ENCODE data around the gene HCN3. TPM values are rescaled to one million over a fixed set of nuclear protein-coding genes. Genes with fewer than 3 reads are reported as not detected.

The HCN3 gene
- total RNA-seq, 1 experiment from 2014 or later = 1.6 TPM

DNA sequence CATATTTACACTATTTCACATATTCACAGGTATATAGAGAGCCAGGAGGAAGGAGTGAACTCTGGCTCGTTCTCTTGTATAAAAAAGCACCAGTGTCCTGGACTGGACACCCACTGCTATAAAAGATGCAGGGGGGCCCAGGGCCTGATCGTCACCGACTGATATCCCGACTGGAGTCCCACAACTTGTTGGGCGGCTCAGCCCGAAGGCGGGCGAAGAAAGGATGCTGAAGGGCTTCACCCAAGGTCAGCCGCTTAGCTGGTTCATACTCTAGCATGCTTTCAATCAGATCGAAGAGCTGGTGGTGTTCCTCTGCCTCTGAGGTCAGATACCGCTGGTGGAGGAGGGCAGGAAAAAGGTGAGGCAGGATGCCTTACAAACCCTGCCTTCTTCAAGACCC is 14.2 kb upstream of the HCN3 start:
- no peak overlapping the region for H3K27ac ChIP-seq
- H3K4me3 ChIP-seq = no peak overlapping the region

DNA sequence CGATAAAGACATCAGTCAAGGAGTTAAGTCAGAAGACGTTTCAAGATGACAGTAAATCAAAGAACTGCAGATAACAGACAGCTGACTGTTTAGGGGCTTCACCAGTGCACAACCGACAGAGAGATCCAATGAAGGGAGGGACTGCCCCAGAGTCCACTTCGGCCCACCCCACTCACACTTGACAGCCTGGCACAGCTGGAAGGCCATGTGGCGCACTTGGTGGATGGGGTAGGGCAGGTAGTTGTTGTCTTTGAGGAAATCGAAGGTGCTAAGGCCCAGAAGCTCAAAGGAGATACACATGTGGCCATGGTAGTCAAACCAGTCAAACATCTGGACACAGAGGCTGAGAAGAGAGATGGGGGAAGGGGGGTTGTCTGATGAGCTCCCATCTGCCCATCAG is 10.7 kb upstream of the HCN3 start:
- H3K36me3 ChIP-seq = peaks cover 75% of the 10 kb centered on the region
- DNase-seq = no peak
- H3K27ac ChIP-seq = no peak overlapping the region
- no peaks in the 10 kb centered on the region for H3K4me1 ChIP-seq
- H3K27me3 ChIP-seq = no peaks in the 10 kb centered on the region
- H3K4me3 ChIP-seq = no peak overlapping the region
- no peaks in the 10 kb centered on the region for H3K9me3 ChIP-seq (replicated peaks)

More for the DNA sequence above, 14.2 kb upstream of the HCN3 start:
- Histone ChIP-seq H3K9me3 (replicated peaks) (no peaks in the 10 kb centered on the region), H3K4me1 (no peaks in the 10 kb centered on the region), H3K36me3 (peaks cover 45% of the 10 kb centered on the region), H3K27me3 (no peaks in the 10 kb centered on the region)
- no peak for DNase-seq

DNA sequence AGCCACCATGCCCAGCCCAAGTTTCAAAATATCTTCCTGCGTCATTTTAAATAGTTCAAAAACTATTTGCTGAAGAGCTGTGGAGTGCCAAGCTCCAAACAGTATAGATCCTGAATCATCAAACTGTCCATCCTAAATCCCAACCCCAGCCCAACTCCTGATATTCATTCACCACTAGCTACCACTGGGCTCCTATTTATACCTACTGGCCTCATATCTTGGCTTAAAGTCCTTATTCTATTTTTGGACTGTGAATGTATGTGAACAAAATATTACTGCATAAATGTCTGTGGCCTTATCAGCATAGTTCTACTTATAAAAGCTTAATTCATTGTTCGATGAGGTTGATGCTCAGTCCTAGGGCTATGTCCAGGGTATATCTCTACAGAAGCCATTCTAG is 9.9 kb upstream of the HCN3 start:
- H3K4me1 ChIP-seq = peaks cover 4% of the 10 kb centered on the region; the same call in 1 of the 2 replicates
- no peak overlapping the region for H3K4me3 ChIP-seq
- no peaks in the 10 kb centered on the region for H3K27me3 ChIP-seq
- peaks cover 78% of the 10 kb centered on the region for H3K36me3 ChIP-seq
- DNase-seq = no peak
- H3K9me3 ChIP-seq (replicated peaks) = no peaks in the 10 kb centered on the region
- H3K27ac ChIP-seq = no peak overlapping the region

DNA sequence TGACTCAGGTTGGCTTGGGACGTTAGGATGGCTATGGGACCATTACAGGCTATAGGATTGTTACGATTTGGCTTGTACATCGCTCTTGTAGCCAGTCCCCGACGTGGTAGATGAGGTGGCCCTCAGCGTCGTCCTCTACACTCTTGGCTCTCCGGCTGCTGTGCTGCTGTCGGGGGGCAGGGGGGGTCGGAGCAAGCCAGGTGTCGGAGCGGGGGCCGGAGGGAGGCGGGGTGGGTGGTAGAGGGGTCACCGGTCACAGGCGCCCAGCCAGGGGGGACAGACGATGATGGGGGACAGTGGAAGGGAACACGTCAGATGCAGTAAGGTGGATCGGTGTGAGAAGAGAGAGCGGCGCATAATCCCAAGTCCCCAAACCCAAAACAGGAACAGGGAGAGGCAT is 8.6 kb upstream of the HCN3 start:
- Histone ChIP-seq H3K27me3 (no peaks in the 10 kb centered on the region), H3K4me3 (no peak overlapping the region), H3K9me3 (replicated peaks) (no peaks in the 10 kb centered on the region), H3K36me3 (peaks cover 77% of the 10 kb centered on the region), H3K27ac (no peak overlapping the region), H3K4me1 (peaks cover 5% of the 10 kb centered on the region; the same call in 1 of the 2 replicates)
- no peak for DNase-seq

DNA sequence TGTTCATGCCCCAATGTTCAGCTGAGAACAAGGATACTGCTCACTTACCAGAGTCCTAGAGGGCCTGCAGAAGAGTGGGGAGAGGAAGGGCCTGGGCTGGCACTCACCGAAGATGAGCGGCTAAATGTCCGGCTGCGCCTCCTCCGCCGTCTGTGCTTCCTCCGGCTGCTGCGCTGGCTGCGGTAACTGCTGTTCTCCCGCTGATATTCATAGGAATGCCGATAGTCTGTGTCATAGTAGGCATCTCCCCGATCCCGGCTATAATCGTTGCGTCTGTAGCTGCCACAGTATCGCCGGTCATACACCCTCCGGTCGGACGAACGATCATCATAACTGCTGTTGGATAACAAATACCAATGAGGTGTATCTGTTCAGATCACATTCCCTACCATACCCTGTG is 7.9 kb upstream of the HCN3 start:
- no peak for DNase-seq
- Histone ChIP-seq H3K4me3 (no peak overlapping the region), H3K36me3 (peaks cover 69% of the 10 kb centered on the region)

DNA sequence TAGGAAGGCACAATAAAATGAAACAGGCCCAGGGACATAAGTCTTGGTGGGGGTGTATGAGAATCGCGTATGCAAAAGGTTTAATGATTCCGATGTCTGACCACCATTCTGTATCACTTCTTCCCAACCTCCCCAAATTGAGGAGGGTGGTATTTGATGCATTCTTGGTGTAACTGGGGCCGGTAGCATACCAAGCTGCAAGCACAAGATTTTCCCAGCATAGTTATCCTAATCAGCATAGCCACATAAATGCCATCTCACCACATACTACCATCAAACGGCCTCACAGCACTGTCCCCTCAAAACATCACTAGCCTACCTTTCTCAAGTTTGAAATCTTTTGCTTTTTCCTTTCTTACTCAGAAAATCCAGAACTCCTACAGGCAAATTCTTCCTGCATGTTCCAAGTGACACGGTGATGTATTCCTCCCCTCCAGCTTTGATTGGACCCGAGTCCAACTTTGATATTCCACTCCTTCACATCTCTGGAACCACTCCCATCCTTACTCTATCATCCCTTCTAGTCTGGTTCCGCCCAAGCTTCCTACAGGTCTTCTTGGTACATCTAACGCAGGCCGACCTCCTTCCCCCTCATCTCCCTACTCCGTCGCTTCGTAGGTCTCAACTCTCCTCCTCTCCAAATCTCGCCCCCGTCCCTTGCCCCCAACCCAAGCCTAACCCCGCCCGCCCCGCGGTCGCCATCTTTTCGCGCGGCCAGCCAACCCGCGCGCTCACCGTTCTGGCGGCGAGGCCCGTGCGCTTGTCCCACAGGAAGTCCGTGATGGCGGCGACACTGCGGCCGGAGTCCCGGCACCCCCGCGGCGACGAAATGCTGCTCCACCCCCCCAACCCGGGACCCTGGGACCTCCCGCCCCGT is 4.6 kb upstream of the HCN3 start:
- H3K36me3 ChIP-seq = peaks cover 37% of the 10 kb centered on the region
- peak; percentile 61 to 65 for DNase-seq
- peaks cover 8% of the 10 kb centered on the region; the same call in 1 of the 2 replicates for H3K4me1 ChIP-seq
- H3K27ac ChIP-seq = peak overlapping the region; percentile 72
- H3K27me3 ChIP-seq = no peaks in the 10 kb centered on the region
- H3K4me3 ChIP-seq = peak overlapping the region; percentile 68
- H3K9me3 ChIP-seq (replicated peaks) = no peaks in the 10 kb centered on the region

More for the DNA sequence above, 7.9 kb upstream of the HCN3 start:
- no peak overlapping the region for H3K27ac ChIP-seq
- no peaks in the 10 kb centered on the region for H3K27me3 ChIP-seq
- no peaks in the 10 kb centered on the region for H3K9me3 ChIP-seq (replicated peaks)
- peaks cover 5% of the 10 kb centered on the region; the same call in 1 of the 2 replicates for H3K4me1 ChIP-seq

DNA sequence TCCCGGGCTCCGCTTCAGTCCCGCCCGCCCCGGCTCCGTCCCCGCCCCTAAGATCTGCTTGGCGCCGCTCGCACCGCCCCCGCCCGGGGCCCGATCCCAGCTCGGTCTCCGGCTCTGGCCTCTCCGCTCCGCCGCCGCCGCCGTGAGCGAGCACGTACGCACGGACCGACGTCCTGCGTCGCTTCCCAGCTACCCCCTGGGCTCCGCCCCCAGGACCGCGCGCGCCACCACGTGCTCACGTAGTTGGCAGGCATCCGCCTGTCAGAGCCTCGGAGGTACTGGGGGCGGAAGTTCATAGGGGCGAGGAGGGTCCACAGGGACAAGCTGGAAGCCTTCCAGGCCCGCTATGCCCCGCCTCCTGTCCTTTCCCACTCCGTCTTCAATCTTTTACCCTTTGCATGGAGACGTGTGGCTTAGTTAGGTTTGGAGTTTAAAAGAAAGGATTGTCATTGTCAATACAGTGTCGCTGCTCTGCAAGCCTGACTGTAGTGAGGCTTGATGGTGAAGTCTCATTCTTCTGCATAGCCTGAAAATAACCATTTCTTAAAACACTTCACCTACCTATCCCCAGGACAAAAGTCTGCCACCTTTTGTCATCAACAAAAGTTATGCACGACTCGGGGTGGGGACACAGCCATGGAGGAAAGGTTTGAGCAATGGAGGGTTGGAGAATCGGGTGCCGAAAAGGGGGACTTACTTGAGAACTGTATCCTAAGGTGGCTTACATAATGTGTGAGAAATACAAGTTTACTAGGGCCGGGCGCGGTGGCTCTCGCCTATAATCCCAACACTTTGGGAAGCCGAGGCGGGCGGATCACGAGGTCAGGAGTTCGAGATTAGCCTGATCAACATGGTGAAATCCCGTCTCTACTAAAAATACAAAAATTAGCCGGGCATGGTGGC is 3.7 kb upstream of the HCN3 start, which contains the start of gene CLK2:
TSS of gene CLK2 (minus strand) at position 162 of the 903 bp plus-strand sequence. CDS start 2,527 bp downstream, outside the sequence.
- H3K27ac ChIP-seq = peak within 1 kb of the TSS; percentile 72
- H3K4me3 ChIP-seq = peak within 1 kb of the TSS; percentile 68
- H3K4me1 ChIP-seq = peaks cover 11% of the 10 kb centered on the region
- H3K9me3 ChIP-seq (replicated peaks) = no peaks in the 10 kb centered on the region
- H3K36me3 ChIP-seq = peaks cover 29% of the 10 kb centered on the region
- H3K27me3 ChIP-seq = no peaks in the 10 kb centered on the region
- peak; percentile 97 to 98 for DNase-seq

DNA sequence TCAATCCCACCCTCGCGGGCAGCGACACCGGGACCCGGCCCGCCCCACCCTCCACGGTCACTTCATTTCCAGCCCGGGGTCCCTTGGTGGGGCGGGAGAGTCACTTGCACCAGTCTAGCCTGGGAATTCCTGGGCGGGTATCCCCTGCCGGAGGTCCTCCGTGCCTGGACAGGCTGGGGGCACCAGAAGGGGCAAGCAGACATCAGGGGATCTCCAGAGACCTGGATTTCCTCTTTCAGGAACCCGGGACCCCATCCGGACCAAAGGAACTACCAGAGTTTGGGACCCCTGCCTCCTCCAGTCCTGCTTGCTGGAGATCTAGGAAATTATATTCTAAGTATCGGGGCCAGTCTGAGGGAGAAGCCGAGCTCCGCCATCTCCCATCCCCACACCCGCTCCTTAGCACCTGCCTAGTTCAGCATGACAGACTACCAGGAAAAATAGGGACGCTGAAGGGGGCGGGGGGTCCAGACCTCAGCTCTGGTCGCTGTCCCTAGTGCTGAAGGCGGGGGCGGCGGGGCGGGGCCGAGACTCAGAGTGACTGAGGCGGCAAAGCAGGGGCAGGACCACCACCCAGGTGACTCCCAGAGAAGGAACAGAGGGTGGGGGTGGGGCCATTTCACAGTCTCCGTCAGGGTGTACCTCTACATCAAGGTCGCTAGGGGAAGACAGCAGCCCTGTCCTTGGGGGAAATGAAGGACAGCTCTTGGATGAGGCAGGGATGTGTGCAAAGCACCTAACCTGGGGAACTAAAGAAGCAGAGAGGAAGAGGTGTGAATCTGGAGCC is 832 bp downstream of the HCN3 start:
- no peak overlapping the region for H3K27ac ChIP-seq
- DNase-seq = peak; percentile 65

DNA sequence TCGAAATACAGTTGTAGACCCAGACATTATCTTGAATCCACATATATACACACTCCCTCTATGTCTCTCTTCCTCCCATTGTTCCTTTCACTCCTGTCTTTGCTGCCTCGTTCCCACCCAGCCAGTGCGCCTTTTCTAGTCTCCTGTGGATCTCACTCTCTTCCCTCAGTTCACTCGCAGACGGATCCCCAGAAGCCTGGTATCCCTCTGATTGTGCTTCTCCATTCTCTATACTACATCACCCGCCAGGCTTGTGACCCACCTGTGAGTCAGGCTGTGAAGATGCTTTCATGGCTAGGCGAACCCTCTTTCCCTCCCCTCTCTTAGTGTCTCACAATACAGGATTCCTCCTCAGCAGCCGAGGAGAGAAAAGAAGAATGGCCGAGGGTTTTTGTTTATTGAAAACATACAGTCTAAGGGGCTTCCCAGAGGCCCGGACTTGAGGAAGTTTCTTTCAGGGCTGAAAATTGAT is 1.5 kb downstream of the HCN3 start:
- no peak overlapping the region for H3K4me3 ChIP-seq
- no peak overlapping the region for H3K27ac ChIP-seq
- no peak for DNase-seq
- no peaks in the 10 kb centered on the region for H3K36me3 ChIP-seq
- no peaks in the 10 kb centered on the region for H3K9me3 ChIP-seq (replicated peaks)
- H3K4me1 ChIP-seq = peaks cover 5% of the 10 kb centered on the region; the same call in 1 of the 2 replicates
- no peaks in the 10 kb centered on the region for H3K27me3 ChIP-seq

More for the DNA sequence above, 832 bp downstream of the HCN3 start:
- Histone ChIP-seq H3K27me3 (no peaks in the 10 kb centered on the region), H3K36me3 (no peaks in the 10 kb centered on the region), H3K4me1 (peaks cover 5% of the 10 kb centered on the region; the same call in 1 of the 2 replicates), H3K9me3 (replicated peaks) (no peaks in the 10 kb centered on the region), H3K4me3 (peak overlapping the region; percentile 68)

DNA sequence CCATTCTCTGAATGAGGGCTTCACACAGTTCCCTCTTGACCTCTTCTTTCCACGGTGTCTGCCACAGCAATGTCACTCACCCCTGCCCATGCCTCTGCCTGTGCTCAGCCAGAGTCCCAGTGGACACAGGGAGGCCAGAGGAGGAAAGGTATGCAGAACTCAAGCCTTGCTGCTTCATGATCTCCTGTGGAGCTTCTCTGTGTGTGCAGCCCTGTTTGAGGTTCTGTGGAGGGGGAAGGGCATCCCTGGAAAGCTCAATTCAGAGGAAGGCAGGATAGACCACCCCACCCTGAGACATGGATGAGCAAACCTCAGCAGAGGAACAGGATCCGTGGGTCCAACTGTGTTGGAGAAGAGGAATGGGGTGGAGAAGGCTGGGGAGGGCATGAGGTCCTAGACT is 2.0 kb downstream of the HCN3 start:
- H3K36me3 ChIP-seq = no peaks in the 10 kb centered on the region
- H3K4me3 ChIP-seq = no peak overlapping the region
- H3K9me3 ChIP-seq (replicated peaks) = no peaks in the 10 kb centered on the region
- H3K4me1 ChIP-seq = peaks cover 5% of the 10 kb centered on the region; the same call in 1 of the 2 replicates
- DNase-seq = no peak
- H3K27ac ChIP-seq = no peak overlapping the region
- H3K27me3 ChIP-seq = no peaks in the 10 kb centered on the region

DNA sequence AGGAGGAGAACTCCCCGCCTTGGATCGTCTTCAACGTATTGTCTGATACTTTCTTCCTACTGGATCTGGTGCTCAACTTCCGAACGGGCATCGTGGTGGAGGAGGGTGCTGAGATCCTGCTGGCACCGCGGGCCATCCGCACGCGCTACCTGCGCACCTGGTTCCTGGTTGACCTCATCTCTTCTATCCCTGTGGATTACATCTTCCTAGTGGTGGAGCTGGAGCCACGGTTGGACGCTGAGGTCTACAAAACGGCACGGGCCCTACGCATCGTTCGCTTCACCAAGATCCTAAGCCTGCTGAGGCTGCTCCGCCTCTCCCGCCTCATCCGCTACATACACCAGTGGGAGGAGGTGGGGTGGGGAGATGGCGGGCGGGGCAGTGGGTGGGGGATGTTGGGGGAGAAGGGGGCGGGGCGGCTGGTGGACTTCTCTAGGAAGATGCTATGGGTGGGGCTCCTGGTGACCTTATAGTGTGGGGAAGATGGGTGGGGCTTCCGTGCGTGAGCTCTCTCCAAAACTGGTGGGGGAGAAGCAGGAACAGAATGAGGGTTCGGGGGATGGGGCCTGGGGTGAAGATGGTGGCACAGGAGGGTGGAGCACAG is 5.3 kb downstream of the HCN3 start:
- no peaks in the 10 kb centered on the region for H3K36me3 ChIP-seq
- H3K27me3 ChIP-seq = no peaks in the 10 kb centered on the region
- H3K9me3 ChIP-seq (replicated peaks) = no peaks in the 10 kb centered on the region
- DNase-seq = no peak
- H3K27ac ChIP-seq = no peak overlapping the region
- peaks cover 3% of the 10 kb centered on the region; the same call in 1 of the 2 replicates for H3K4me1 ChIP-seq
- no peak overlapping the region for H3K4me3 ChIP-seq

DNA sequence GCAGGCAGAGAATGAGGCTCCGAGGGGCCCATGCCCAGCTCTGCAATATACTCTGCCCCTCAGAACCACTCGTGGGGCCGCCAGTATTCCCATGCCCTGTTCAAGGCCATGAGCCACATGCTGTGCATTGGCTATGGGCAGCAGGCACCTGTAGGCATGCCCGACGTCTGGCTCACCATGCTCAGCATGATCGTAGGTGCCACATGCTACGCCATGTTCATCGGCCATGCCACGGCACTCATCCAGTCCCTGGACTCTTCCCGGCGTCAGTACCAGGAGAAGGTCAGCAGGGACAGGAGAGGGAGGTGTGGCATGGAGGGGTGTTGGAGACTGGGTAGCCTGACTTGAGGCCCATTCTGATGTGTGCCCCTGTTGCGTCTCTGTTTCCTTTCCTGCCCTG is 7.2 kb downstream of the HCN3 start:
- no peaks in the 10 kb centered on the region for H3K9me3 ChIP-seq (replicated peaks)
- no peak for DNase-seq
- H3K36me3 ChIP-seq = no peaks in the 10 kb centered on the region
- no peaks in the 10 kb centered on the region for H3K27me3 ChIP-seq
- H3K27ac ChIP-seq = no peak overlapping the region
- no peaks in the 10 kb centered on the region for H3K4me1 ChIP-seq
- no peak overlapping the region for H3K4me3 ChIP-seq

DNA sequence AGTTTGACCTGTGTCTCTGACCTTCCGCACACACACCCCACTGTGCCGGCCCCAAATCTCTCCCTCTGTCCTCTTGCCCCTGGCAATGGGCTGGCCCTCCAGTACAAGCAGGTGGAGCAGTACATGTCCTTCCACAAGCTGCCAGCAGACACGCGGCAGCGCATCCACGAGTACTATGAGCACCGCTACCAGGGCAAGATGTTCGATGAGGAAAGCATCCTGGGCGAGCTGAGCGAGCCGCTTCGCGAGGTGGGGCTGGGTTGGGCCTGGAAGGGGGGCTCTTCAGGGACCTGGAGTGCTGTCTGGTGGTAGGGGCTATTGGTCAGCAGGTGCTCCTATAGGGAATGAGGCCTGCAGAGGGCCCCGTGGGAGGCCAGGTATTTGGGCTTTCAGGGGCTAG is 7.8 kb downstream of the HCN3 start:
- H3K9me3 ChIP-seq (replicated peaks) = no peaks in the 10 kb centered on the region
- no peaks in the 10 kb centered on the region for H3K27me3 ChIP-seq
- DNase-seq = no peak
- H3K4me3 ChIP-seq = no peak overlapping the region
- no peaks in the 10 kb centered on the region for H3K4me1 ChIP-seq
- no peak overlapping the region for H3K27ac ChIP-seq
- no peaks in the 10 kb centered on the region for H3K36me3 ChIP-seq

DNA sequence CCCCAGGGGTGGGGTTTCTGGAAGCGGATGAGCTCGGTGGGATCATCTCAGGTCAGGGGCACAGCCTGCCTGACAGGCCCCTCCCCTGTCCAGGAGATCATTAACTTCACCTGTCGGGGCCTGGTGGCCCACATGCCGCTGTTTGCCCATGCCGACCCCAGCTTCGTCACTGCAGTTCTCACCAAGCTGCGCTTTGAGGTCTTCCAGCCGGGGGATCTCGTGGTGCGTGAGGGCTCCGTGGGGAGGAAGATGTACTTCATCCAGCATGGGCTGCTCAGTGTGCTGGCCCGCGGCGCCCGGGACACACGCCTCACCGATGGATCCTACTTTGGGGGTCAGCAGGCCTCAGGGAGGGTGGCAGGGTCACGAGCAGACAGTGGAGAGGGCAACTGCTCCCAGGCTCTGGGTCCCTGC is 8.4 kb downstream of the HCN3 start:
- no peak overlapping the region for H3K4me3 ChIP-seq
- DNase-seq = no peak
- no peaks in the 10 kb centered on the region for H3K4me1 ChIP-seq

More for the DNA sequence above, 8.4 kb downstream of the HCN3 start:
- Histone ChIP-seq H3K9me3 (replicated peaks) (no peaks in the 10 kb centered on the region), H3K27ac (no peak overlapping the region), H3K36me3 (no peaks in the 10 kb centered on the region), H3K27me3 (no peaks in the 10 kb centered on the region)

All from SJCRH30 (cell line).